Fibroblast of the aortic adventitia (primary cell): Measurements from ENCODE around the gene SBF1. TPM values are rescaled to one million over a fixed set of nuclear protein-coding genes. Genes with fewer than 3 reads are reported as not detected.

Experiments used
- DNase-seq: peaks from one replicate; pipeline ENCODE4 v3.0.0-alpha.2; 2010; ENCODE audit warnings: low read depth
- H3K4me3 ChIP-seq: 2 replicates; pipeline ENCODE4 v1.5.1; 2011; ENCODE audit warnings: low read depth, mild to moderate bottlenecking, control low read depth, low read length, moderate library complexity
- total RNA-seq: library from RNA; depleted of rRNA; stranded (reverse); fragments of >200 nt; gene quantifications from 2 replicates; pipeline ENCODE4 v1.2.3, GENCODE V29; 2012; ENCODE audit warnings: low replicate concordance
- TF ChIP-seq, protein P1 (sequence below): IDR thresholded peaks from 2 replicates; pipeline ENCODE4 v1.5.1; 2011; ENCODE audit warnings: mild to moderate bottlenecking, low read length, control low read depth, inconsistent platforms; ENCODE audit not compliant: insufficient read depth

Gene SBF1
- total RNA-seq, 1 donor, result 70.9 TPM

DNA sequence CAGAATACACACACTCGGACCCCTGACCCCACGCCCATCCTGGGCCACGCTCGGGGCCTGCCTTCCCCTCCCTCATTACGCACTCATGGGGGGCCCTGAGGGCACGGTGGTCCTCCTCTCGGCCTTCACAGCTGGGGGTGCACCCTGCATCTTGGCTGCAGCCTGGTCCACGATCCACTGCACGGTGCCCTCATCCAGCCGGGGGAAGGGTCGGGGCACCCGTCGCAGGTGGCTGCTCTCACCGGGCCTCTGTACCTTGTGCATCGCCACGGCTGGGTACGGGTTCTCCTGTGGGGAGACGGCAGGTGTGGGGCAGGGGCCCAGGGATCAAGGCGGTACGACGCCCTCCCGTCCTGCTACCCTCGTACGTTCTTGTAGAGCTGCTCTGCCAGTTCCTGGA is 10.4 kb downstream of the SBF1 start:
- no peak overlapping the region for H3K4me3 ChIP-seq
- DNase-seq, result no peak
- TF ChIP-seq, protein P1, sequence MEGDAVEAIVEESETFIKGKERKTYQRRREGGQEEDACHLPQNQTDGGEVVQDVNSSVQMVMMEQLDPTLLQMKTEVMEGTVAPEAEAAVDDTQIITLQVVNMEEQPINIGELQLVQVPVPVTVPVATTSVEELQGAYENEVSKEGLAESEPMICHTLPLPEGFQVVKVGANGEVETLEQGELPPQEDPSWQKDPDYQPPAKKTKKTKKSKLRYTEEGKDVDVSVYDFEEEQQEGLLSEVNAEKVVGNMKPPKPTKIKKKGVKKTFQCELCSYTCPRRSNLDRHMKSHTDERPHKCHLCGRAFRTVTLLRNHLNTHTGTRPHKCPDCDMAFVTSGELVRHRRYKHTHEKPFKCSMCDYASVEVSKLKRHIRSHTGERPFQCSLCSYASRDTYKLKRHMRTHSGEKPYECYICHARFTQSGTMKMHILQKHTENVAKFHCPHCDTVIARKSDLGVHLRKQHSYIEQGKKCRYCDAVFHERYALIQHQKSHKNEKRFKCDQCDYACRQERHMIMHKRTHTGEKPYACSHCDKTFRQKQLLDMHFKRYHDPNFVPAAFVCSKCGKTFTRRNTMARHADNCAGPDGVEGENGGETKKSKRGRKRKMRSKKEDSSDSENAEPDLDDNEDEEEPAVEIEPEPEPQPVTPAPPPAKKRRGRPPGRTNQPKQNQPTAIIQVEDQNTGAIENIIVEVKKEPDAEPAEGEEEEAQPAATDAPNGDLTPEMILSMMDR, result no peak

DNA sequence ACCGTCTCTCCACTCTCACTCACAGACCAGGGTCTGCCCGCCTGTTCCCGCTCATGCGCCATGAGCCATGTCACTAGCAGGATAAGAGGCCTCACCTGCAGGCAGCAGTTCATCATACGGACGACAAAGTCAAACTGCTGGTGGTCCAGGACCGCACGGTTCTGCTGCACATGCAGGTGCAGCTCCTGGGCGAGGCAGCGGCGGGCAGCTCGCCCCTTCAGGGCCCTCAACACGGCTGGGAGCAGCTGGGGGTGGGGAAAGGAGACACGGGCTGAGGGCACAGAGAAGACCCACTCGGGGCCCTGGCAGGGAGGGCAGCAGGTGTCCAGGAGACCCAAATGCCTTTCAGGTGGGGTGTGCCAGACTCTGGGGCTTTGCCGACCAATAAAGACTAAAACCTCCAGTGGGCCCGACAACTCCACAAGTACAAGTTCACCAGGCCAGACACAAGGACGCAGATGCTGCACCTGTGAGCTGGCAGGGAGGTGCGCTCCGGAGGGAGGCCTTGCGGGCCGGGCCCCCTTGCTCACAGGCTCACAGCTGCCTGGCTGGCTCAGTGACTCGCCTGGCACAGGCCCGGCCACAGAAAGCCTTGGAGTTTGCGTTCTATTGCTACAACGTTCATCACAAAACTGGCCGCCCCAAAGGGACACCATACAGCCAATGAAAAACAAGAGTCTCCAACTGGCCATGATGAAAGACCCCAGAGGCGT is 11.5 kb downstream of the SBF1 start:
- TF ChIP-seq, protein P1, result no peak
- no peak overlapping the region for H3K4me3 ChIP-seq
- no peak for DNase-seq

- no peak overlapping the region for H3K4me3 ChIP-seq
- no peak for DNase-seq
- TF ChIP-seq, protein P1, result no peak
Measured at GRCh38 chr22:50461979-50462540, 12.8 kb downstream of the SBF1 start.

GRCh38 chr22:50461536-50461935 is 13.3 kb downstream of the SBF1 start:
- TF ChIP-seq, protein P1, result no peak
- no peak overlapping the region for H3K4me3 ChIP-seq
- DNase-seq, result no peak

GRCh38 chr22:50460938-50461337 is 13.9 kb downstream of the SBF1 start:
- H3K4me3 ChIP-seq, result no peak overlapping the region
- no peak for DNase-seq
- TF ChIP-seq, protein P1, result no peak

GRCh38 chr22:50459496-50460140 is 15.2 kb downstream of the SBF1 start:
- no peak for DNase-seq
- TF ChIP-seq, protein P1, result no peak

More at GRCh38 chr22:50459496-50460140, 15.2 kb downstream of the SBF1 start:
- H3K4me3 ChIP-seq, result no peak overlapping the region
